ENCODE results near the gene RHBDF2. TPM values are rescaled to one million over a fixed set of nuclear protein-coding genes. Genes with fewer than 3 reads are reported as not detected.

RHBDF2 gene
- total RNA-seq, 1 donor from 2014 or later, result 21.4 TPM

GRCh38 chr17:76439314-76439928 lies 61.8 kb downstream of the RHBDF2 start:
- no peak for DNase-seq (ENCODE audit: low spot score)

- DNase-seq (ENCODE audit: low spot score), result no peak
These were observed 62.3 kb downstream of the RHBDF2 start for GRCh38 chr17:76438906-76439305.

- DNase-seq (ENCODE audit: low spot score), result no peak
These were observed 63.5 kb downstream of the RHBDF2 start for GRCh38 chr17:76437467-76438402.

GRCh38 chr17:76435751-76436150 lies 65.5 kb downstream of the RHBDF2 start:
- no peak for DNase-seq (ENCODE audit: low spot score)

GRCh38 chr17:76434870-76435269 lies 66.4 kb downstream of the RHBDF2 start:
- DNase-seq (ENCODE audit: low spot score), result no peak

- no peak for DNase-seq (ENCODE audit: low spot score)
These were observed 67.5 kb downstream of the RHBDF2 start for GRCh38 chr17:76433693-76434092.

GRCh38 chr17:76432712-76433336 lies 68.4 kb downstream of the RHBDF2 start:
- DNase-seq (ENCODE audit: low spot score), result no peak

GRCh38 chr17:76432004-76432403 lies 69.2 kb downstream of the RHBDF2 start:
- no peak for DNase-seq (ENCODE audit: low spot score)

GRCh38 chr17:76431509-76431908 lies 69.7 kb downstream of the RHBDF2 start:
- no peak for DNase-seq (ENCODE audit: low spot score)

- DNase-seq (ENCODE audit: low spot score), result no peak
These were observed 72.7 kb downstream of the RHBDF2 start for GRCh38 chr17:76428511-76428910.

- no peak for DNase-seq (ENCODE audit: low spot score)
These were observed 73.6 kb downstream of the RHBDF2 start for GRCh38 chr17:76427501-76428231.

- no peak for DNase-seq (ENCODE audit: low spot score)
These were observed 74.4 kb downstream of the RHBDF2 start for GRCh38 chr17:76426853-76427252.

- no peak for DNase-seq (ENCODE audit: low spot score)
These were observed 78.4 kb downstream of the RHBDF2 start for GRCh38 chr17:76422860-76423259.

GRCh38 chr17:76422406-76422805 lies 78.8 kb downstream of the RHBDF2 start:
- DNase-seq (ENCODE audit: low spot score), result no peak

GRCh38 chr17:76421044-76421407 lies 80.2 kb downstream of the RHBDF2 start:
- peak; percentile 33 for DNase-seq (ENCODE audit: low spot score)

Other genes starting within 250 kb of the RHBDF2 start
- 8.2 TPM for gene UBALD2, start 236.1 kb downstream of the RHBDF2 start, total RNA-seq (ENCODE audit: insufficient read depth, low replicate concordance)
- 0.48 TPM for gene QRICH2, start 193.1 kb downstream of the RHBDF2 start, total RNA-seq (ENCODE audit: insufficient read depth, low replicate concordance)
- gene PRPSAP1, start 147.5 kb downstream of the RHBDF2 start, total RNA-seq (ENCODE audit: insufficient read depth, low replicate concordance), result 30.8 TPM
- 2.9 TPM for gene SPHK1, start 116.8 kb downstream of the RHBDF2 start, total RNA-seq (ENCODE audit: insufficient read depth, low replicate concordance)
- gene UBE2O, start 48.3 kb downstream of the RHBDF2 start, total RNA-seq (ENCODE audit: insufficient read depth, low replicate concordance), result 13.5 TPM
- not detected for gene AANAT, start 33.8 kb downstream of the RHBDF2 start, total RNA-seq (ENCODE audit: insufficient read depth, low replicate concordance)
- gene CYGB, start 36.3 kb upstream of the RHBDF2 start, total RNA-seq (ENCODE audit: insufficient read depth, low replicate concordance), result 0.24 TPM
- gene PRCD, start 38.6 kb upstream of the RHBDF2 start, total RNA-seq (ENCODE audit: insufficient read depth, low replicate concordance), result 1.9 TPM
- gene ST6GALNAC2, start 84.4 kb upstream of the RHBDF2 start, total RNA-seq (ENCODE audit: insufficient read depth, low replicate concordance), result not detected
- gene ST6GALNAC1, start 142.3 kb upstream of the RHBDF2 start, total RNA-seq (ENCODE audit: insufficient read depth, low replicate concordance), result not detected
- 321 TPM for gene MXRA7, start 209.5 kb upstream of the RHBDF2 start, total RNA-seq (ENCODE audit: insufficient read depth, low replicate concordance)
- 40.4 TPM for gene JMJD6, start 225.2 kb upstream of the RHBDF2 start, total RNA-seq (ENCODE audit: insufficient read depth, low replicate concordance)
- 16.9 TPM for gene METTL23, start 225.4 kb upstream of the RHBDF2 start, total RNA-seq (ENCODE audit: insufficient read depth, low replicate concordance)
- gene SRSF2, start 235.9 kb upstream of the RHBDF2 start, total RNA-seq (ENCODE audit: insufficient read depth, low replicate concordance), result 70.5 TPM
- 55.9 TPM for gene MFSD11, start 236.7 kb upstream of the RHBDF2 start, total RNA-seq (ENCODE audit: insufficient read depth, low replicate concordance)